GM23248 (cell line): ENCODE results near the gene NTPCR. TPM values are rescaled to one million over a fixed set of nuclear protein-coding genes. Genes with fewer than 3 reads are reported as not detected.
A peak's percentile ranks its signal among the peaks of the same experiment; 100 is the strongest.

ENCODE experiments used
- DNase-seq: peaks from one replicate; pipeline ENCODE4 v3.0.0-alpha.2; 2015
- H2AFZ ChIP-seq: fragments of 200-600 bp; sonication (generic); 2 replicates; pipeline ENCODE4 v1.6.1; 2016; ENCODE audit warnings: antibody characterized with exemption
- H3F3A ChIP-seq: fragments of 200-600 bp; sonication (generic); 2 replicates; pipeline ENCODE4 v1.6.1; 2016; ENCODE audit warnings: mild to moderate bottlenecking, antibody characterized with exemption, mixed run types; ENCODE audit not compliant: insufficient read depth
- H3K27ac ChIP-seq: fragments of 200-600 bp; sonication (generic); 2 replicates; pipeline ENCODE4 v1.5.1; 2016; ENCODE audit warnings: mild to moderate bottlenecking
- H3K27me3 ChIP-seq: fragments of 200-600 bp; sonication (generic); replicated peaks from 2 replicates; pipeline ENCODE4 v1.6.1; 2016; ENCODE audit warnings: mild to moderate bottlenecking; ENCODE audit not compliant: insufficient read depth
- H3K36me3 ChIP-seq: fragments of 200-600 bp; sonication (generic); 2 replicates; pipeline ENCODE4 v1.6.1; 2016; ENCODE audit warnings: low read depth, mild to moderate bottlenecking
- H3K4me1 ChIP-seq: fragments of 200-600 bp; sonication (generic); 2 replicates; pipeline ENCODE4 v1.6.1; 2016; ENCODE audit warnings: mild to moderate bottlenecking; ENCODE audit not compliant: insufficient read depth
- H3K4me2 ChIP-seq: fragments of 200-600 bp; sonication (generic); one replicate; pipeline ENCODE4 v1.6.1; 2016; ENCODE audit warnings: mild to moderate bottlenecking; ENCODE audit not compliant: unreplicated experiment
- H3K4me3 ChIP-seq: fragments of 200-600 bp; sonication (generic); 2 replicates; pipeline ENCODE4 v1.5.1; 2016; ENCODE audit warnings: mild to moderate bottlenecking
- H3K79me2 ChIP-seq: fragments of 200-600 bp; sonication (generic); 2 replicates; pipeline ENCODE4 v1.6.1; 2016; ENCODE audit warnings: mild to moderate bottlenecking; ENCODE audit not compliant: insufficient read depth
- H3K9ac ChIP-seq: fragments of 200-600 bp; sonication (generic); 2 replicates; pipeline ENCODE4 v1.6.1; 2016; ENCODE audit warnings: mild to moderate bottlenecking
- H3K9me2 ChIP-seq: fragments of 200-600 bp; sonication (generic); 2 replicates; pipeline ENCODE4 v1.6.1; 2016; ENCODE audit warnings: mixed run types, mild to moderate bottlenecking, moderate library complexity; ENCODE audit not compliant: insufficient read depth
- H3K9me3 ChIP-seq: fragments of 200-600 bp; sonication (generic); one replicate; pipeline ENCODE4 v1.6.1; 2017; ENCODE audit warnings: low read depth
- H4K20me1 ChIP-seq: fragments of 200-600 bp; sonication (generic); 2 replicates; pipeline ENCODE4 v1.6.0; 2016; ENCODE audit not compliant: insufficient read depth
- EZH2 ChIP-seq: fragments of 200-600 bp; sonication (generic); IDR thresholded peaks from 2 replicates; pipeline ENCODE4 v1.6.1; 2018; ENCODE audit warnings: antibody characterized with exemption, mild to moderate bottlenecking; ENCODE audit not compliant: insufficient read depth, poor library complexity, severe bottlenecking
- EZH2phosphoT487 ChIP-seq: fragments of 200-600 bp; sonication (generic); IDR thresholded peaks from 2 replicates; pipeline ENCODE4 v1.6.1; 2018; ENCODE audit warnings: antibody characterized with exemption, moderate library complexity, mild to moderate bottlenecking, low read depth; ENCODE audit not compliant: insufficient read depth
- WGBS, 2 experiments: methylation state at CpG; one replicate each; pipeline ENCODE4 v1.1.6; 2015 to 2017; ENCODE audit warnings: low lambda C conversion rate in 2 of 2, low coverage in 1 of 2; ENCODE audit errors: missing lambda C conversion rate in 2 of 2; 5-methylcytosine and 5-hydroxymethylcytosine counted together
- in situ Hi-C: fragments of 300-500 bp; cut with MboI; formaldehyde crosslinking; loops from 2 replicates; pipeline ENCODE4 v1.15.0; 2020
- polyA plus RNA-seq: library from polyadenylated mRNA; unstranded; fragments of >200 nt; fragmentation: Nextera tagmentation; extraction: Ambion mirVana; gene quantifications from 2 replicates; pipeline ENCODE4 v1.2.1, GENCODE V29; 2016
- total RNA-seq: library from RNA; depleted of rRNA; stranded (reverse); fragments of >200 nt; shearing (Covaris generic); gene quantifications from 2 replicates; pipeline ENCODE4 v1.2.3, GENCODE V29; 2014

Gene NTPCR
- total and polyA plus RNA-seq, 2 experiments from 2014 or later: 23.8 to 67.2 TPM

DNA sequence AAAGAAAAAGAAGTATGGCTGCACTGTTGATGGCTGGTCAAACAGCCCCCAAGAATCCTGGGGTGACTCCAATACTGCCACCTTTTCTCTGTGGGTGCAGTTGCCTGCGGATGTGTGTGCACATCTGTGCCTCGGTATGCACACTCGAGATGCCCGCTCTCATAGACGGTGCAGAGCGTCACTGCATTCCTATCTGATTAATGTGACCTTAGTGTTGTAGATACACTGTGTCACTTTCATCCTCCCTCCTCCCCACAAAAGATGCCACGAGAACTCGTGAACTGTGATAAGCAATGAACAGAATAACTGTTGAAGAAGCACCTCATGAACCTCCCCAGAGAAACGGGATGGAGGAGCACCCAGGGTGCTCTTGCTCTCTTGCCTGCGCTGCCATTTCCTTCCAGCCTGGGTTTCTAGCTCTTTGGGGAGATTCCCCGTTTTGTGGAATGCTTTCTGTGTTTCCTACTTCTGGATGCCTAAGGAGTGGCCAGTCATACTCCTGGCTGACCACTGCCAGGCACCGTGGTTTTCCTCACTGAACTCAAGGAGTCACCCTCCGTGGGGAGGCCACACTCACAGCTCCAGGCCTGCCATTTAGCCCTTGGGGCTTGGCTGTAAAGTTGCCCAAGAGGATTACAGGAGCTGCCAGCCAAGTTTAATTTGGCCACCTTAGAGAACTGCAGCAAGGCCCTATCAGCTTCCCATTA, 32.0 kb downstream of the NTPCR start:
- H3K79me2 ChIP-seq: no peaks in the 10 kb centered on the region
- H3K4me3 ChIP-seq: no peak overlapping the region
- 0 out of 2 replicates have a peak, but pooled peaks cover 5% of the 10 kb centered on the region for H3F3A ChIP-seq
- H3K4me2 ChIP-seq: no peak overlapping the region
- H3K9me3 ChIP-seq: no peaks in the 10 kb centered on the region
- no peaks in the 10 kb centered on the region for H3K27me3 ChIP-seq
- no peaks in the 10 kb centered on the region for H3K9me2 ChIP-seq
- no peaks in the 10 kb centered on the region for H3K36me3 ChIP-seq
- no peak overlapping the region for H3K9ac ChIP-seq
- H2AFZ ChIP-seq: no peak overlapping the region
- peaks cover 8% of the 10 kb centered on the region; the same call in 1 of the 2 replicates for H3K4me1 ChIP-seq
- in situ Hi-C loops: no loop called here
- DNase-seq: peak; percentile 45
- 78 to 80% methylated on average over 13 of the region's 13 CpGs for WGBS, 2 experiments
- no peaks in the 10 kb centered on the region for H4K20me1 ChIP-seq
- TF ChIP-seq EZH2phosphoT487: no peak
- no peak for TF ChIP-seq EZH2
- no peak overlapping the region for H3K27ac ChIP-seq

DNA sequence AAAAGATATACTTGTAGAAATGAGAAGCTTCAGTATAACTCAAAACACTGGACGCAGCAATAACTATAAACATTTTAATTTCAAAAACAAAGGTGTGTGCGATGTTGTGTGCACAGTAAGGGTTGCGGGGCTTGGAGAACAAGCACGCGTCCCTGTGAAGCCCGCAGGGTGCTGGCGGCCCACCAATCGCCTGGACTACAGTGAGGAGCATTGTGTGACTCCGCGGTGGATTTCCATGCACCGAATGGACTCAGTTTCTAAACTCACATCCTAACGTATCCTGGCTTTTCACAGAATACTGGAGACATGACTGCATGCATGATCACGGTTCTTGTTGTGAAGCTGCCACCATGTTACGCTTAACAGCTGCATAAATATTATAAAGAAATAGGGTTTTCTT, 33.0 kb downstream of the NTPCR start:
- in situ Hi-C loops: no loop called here
- no peak overlapping the region for H2AFZ ChIP-seq
- H3K4me1 ChIP-seq: peaks cover 12% of the 10 kb centered on the region; the same call in 1 of the 2 replicates
- no peaks in the 10 kb centered on the region for H3K9me3 ChIP-seq
- H3K79me2 ChIP-seq: no peaks in the 10 kb centered on the region
- H4K20me1 ChIP-seq: no peaks in the 10 kb centered on the region
- DNase-seq: no peak
- H3K4me3 ChIP-seq: no peak overlapping the region
- H3K9ac ChIP-seq: no peak overlapping the region
- no peaks in the 10 kb centered on the region for H3K27me3 ChIP-seq
- WGBS, 2 experiments: 97 to 98% methylated on average over 14 of the region's 14 CpGs
- no peak overlapping the region for H3K27ac ChIP-seq
- no peak overlapping the region for H3K4me2 ChIP-seq
- TF ChIP-seq EZH2phosphoT487: no peak
- no peak for TF ChIP-seq EZH2
- no peaks in the 10 kb centered on the region for H3K36me3 ChIP-seq
- no peaks in the 10 kb centered on the region for H3K9me2 ChIP-seq
- H3F3A ChIP-seq: 0 out of 2 replicates have a peak, but pooled peaks cover 5% of the 10 kb centered on the region

DNA sequence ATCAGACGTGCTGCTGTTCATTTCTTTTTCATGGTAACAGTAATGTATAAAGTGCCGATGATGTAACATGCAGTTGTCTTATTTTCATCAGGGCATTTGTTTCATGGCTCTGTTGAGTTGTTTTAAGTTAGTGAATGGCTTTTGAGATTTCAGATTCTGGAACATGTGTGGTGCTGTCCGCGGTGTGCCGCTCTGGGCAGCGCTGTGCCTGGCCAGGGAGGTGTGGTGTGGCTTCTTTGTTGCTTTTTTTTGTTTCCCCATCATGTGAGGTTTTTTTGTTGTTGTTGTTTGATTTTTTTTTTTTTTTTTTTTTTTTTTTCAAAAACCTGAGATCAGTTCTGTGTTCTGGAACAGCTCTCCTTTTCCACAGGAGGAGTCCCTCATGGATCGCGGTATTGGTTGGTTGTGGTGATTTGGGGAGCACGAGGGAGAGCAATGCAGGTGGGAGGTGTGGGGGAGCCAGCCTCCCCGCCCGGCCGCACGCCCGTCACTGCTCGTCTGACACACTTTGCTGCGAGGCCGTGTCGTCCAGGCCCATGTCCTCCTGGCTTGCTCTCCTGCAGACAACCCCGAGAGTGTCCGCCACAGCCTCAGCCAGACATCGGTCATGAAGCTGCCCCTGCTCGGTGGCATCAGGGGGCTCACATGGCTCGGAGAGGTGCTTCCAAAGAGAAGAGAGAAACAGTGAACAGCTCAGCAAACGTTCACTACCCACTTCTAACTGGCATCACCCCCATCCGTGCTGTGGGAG, 33.6 kb downstream of the NTPCR start:
- Histone ChIP-seq H2AFZ (no peak overlapping the region), H4K20me1 (no peaks in the 10 kb centered on the region), H3K27ac (no peak overlapping the region), H3K27me3 (no peaks in the 10 kb centered on the region), H3K36me3 (no peaks in the 10 kb centered on the region), H3K4me3 (no peak overlapping the region), H3K9me2 (no peaks in the 10 kb centered on the region), H3K4me2 (no peak overlapping the region), H3K79me2 (no peaks in the 10 kb centered on the region), H3K4me1 (peaks cover 16% of the 10 kb centered on the region; the same call in 1 of the 2 replicates), H3F3A (0 out of 2 replicates have a peak, but pooled peaks cover 5% of the 10 kb centered on the region), H3K9me3 (no peaks in the 10 kb centered on the region), H3K9ac (no peak overlapping the region)
- WGBS, 2 experiments: 91 to 92% methylated on average over 20 to 25 of the region's 25 CpGs
- no peak for DNase-seq
- TF ChIP-seq EZH2phosphoT487: no peak
- no peak for TF ChIP-seq EZH2
- in situ Hi-C loops: no loop called here

DNA sequence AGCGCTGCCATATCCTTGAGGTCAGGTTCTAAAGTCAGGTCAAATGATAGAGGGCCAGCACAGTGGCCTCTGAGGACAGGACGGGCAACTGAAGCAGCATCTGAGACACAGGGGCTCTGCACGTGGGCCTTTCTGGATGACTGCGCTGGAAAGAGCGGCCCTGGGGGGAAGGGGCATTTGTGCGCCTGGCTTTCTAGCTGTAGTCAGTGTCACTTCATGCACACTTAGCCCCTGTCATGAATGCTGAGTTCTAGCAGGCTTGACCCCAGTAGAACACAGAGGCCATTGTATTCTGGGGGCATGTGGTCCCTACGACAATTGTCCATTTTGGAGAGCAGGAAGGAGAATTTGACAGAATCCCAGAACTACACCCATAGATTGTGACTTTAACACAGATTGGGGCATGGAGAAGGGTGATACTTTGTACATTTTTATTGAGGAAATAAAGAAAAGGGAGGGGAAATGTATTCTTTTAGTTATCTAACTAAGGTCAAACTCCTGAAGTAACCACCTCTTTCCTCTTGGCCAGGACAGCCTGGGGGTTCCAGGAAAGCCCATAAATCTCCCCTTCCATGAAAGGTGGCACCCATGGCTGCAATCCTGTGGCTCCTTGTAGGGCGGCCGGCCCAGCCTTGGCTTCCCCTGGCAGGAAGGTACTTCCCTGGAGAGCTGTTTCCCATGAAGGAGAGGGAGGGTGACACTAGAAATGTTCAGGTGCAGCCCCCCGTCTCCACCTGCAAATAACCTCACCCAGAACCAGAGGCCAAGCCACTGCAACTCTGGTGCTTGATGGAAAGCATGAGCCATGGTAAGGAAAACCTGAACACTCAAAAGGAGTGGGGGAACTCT, 34.4 kb downstream of the NTPCR start:
- H3K79me2 ChIP-seq: no peaks in the 10 kb centered on the region
- no peak overlapping the region for H3K27ac ChIP-seq
- H3F3A ChIP-seq: 0 out of 2 replicates have a peak, but pooled peaks cover 5% of the 10 kb centered on the region
- DNase-seq: no peak
- WGBS, 2 experiments: 97% methylated on average over 10 of the region's 10 CpGs
- H4K20me1 ChIP-seq: no peaks in the 10 kb centered on the region
- no peaks in the 10 kb centered on the region for H3K27me3 ChIP-seq
- no peak overlapping the region for H3K9ac ChIP-seq
- H3K4me3 ChIP-seq: no peak overlapping the region
- no peaks in the 10 kb centered on the region for H3K36me3 ChIP-seq
- H3K9me3 ChIP-seq: no peaks in the 10 kb centered on the region
- no peak overlapping the region for H2AFZ ChIP-seq
- in situ Hi-C loops: no loop called here
- TF ChIP-seq EZH2 (no peak), EZH2phosphoT487 (no peak)
- no peak overlapping the region for H3K4me2 ChIP-seq
- no peaks in the 10 kb centered on the region for H3K9me2 ChIP-seq
- H3K4me1 ChIP-seq: peaks cover 16% of the 10 kb centered on the region; the same call in 1 of the 2 replicates
